Glutamatergic neuron (in vitro differentiated cells): ENCODE measurements around the gene USO1. TPM values are rescaled to one million over a fixed set of nuclear protein-coding genes. Genes with fewer than 3 reads are reported as not detected.

ENCODE experiments used
- DNase-seq: peaks from one replicate; pipeline ENCODE4 v3.0.0; 2022
- H3K27ac Mint-ChIP-seq: one replicate; pipeline ENCODE4 v1.8.0; 2020; ENCODE audit warnings: mild to moderate bottlenecking, mixed read lengths, inconsistent platforms; ENCODE audit not compliant: unreplicated experiment
- H3K27me3 Mint-ChIP-seq: one replicate; pipeline ENCODE4 v1.8.0; 2020; ENCODE audit warnings: mild to moderate bottlenecking, moderate library complexity, mixed read lengths, inconsistent platforms; ENCODE audit not compliant: unreplicated experiment
- H3K36me3 Mint-ChIP-seq: one replicate; pipeline ENCODE4 v1.8.0; 2020; ENCODE audit warnings: mild to moderate bottlenecking, mixed read lengths, inconsistent platforms; ENCODE audit not compliant: unreplicated experiment
- H3K4me1 Mint-ChIP-seq: one replicate; pipeline ENCODE4 v1.8.0; 2020; ENCODE audit warnings: mild to moderate bottlenecking, low read depth, mixed read lengths, inconsistent platforms; ENCODE audit not compliant: unreplicated experiment
- H3K4me3 Mint-ChIP-seq: one replicate; pipeline ENCODE4 v1.8.0; 2020; ENCODE audit warnings: mild to moderate bottlenecking, mixed read lengths, inconsistent platforms; ENCODE audit not compliant: unreplicated experiment
- H3K9me3 Mint-ChIP-seq: one replicate; pipeline ENCODE4 v1.8.0; 2020; ENCODE audit warnings: mild to moderate bottlenecking, moderate library complexity, mixed read lengths, inconsistent platforms; ENCODE audit not compliant: unreplicated experiment
- total RNA-seq: library from RNA; stranded (reverse); fragmentation: NEBNext Ultra II Directional; extraction: Animal tissue kit (Norgen Biotek cat#: 25700); gene quantifications from one replicate; pipeline ENCODE4 v1.2.1, GENCODE V29; 2021; ENCODE audit not compliant: unreplicated experiment
- TF ChIP-seq, protein P1 (sequence below): fragments of 200-600 bp; sonication (generic); IDR thresholded peaks from one replicate; pipeline ENCODE4 v1.5.0; 2021; ENCODE audit not compliant: partially characterized antibody, unreplicated experiment

Gene USO1
- total RNA-seq, 1 donor from 2014 or later: 32.5 TPM

DNA sequence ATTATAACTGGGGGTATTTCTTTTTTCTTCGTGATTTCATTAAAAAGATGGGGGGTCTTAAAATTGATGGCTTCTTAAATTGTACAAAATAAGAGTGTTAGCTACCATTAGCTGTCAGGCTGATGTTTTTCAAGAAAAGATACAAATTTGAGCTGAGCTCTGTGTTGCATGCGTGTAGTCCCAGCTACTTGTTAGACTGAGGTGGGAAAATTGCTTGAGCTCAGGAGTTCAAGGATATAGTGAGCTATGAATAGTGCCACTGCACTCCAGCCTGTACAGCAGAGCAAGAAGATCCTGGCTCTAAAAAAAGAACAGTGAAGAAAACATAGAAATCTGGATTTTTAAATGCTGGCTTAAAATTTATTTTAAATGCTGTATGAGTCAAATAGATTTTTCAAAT is 13.0 kb downstream of the USO1 start:
- no peaks in the 10 kb centered on the region for H3K9me3 Mint-ChIP-seq
- TF ChIP-seq, protein P1, sequence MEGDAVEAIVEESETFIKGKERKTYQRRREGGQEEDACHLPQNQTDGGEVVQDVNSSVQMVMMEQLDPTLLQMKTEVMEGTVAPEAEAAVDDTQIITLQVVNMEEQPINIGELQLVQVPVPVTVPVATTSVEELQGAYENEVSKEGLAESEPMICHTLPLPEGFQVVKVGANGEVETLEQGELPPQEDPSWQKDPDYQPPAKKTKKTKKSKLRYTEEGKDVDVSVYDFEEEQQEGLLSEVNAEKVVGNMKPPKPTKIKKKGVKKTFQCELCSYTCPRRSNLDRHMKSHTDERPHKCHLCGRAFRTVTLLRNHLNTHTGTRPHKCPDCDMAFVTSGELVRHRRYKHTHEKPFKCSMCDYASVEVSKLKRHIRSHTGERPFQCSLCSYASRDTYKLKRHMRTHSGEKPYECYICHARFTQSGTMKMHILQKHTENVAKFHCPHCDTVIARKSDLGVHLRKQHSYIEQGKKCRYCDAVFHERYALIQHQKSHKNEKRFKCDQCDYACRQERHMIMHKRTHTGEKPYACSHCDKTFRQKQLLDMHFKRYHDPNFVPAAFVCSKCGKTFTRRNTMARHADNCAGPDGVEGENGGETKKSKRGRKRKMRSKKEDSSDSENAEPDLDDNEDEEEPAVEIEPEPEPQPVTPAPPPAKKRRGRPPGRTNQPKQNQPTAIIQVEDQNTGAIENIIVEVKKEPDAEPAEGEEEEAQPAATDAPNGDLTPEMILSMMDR: no peak
- H3K36me3 Mint-ChIP-seq: peaks cover 4% of the 10 kb centered on the region
- DNase-seq: no peak
- H3K4me3 Mint-ChIP-seq: no peak overlapping the region
- no peak overlapping the region for H3K27ac Mint-ChIP-seq
- no peaks in the 10 kb centered on the region for H3K4me1 Mint-ChIP-seq
- no peaks in the 10 kb centered on the region for H3K27me3 Mint-ChIP-seq

DNA sequence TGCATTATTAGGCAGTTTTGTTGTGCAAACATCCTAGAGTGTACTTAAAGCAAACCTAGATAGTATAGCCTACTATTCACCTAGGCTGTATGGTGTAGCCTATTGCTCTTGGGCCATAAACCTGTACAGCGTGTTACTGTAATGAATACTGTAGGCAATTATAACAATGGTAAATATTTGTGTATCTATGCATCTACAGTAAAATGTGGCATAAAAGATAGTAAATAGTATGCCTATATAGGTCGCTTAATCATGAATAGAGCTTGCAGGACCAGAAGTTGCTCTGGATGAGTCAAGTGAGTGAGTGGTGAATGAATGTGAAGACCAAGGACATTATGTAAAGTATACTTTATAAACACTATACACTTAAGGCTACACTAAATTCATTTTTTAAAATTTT is 16.6 kb downstream of the USO1 start:
- Mint-ChIP-seq H3K4me1 (no peaks in the 10 kb centered on the region), H3K36me3 (no peaks in the 10 kb centered on the region), H3K27ac (no peak overlapping the region), H3K27me3 (peaks cover 2% of the 10 kb centered on the region), H3K9me3 (no peaks in the 10 kb centered on the region), H3K4me3 (no peak overlapping the region)
- TF ChIP-seq, protein P1: no peak
- no peak for DNase-seq

DNA sequence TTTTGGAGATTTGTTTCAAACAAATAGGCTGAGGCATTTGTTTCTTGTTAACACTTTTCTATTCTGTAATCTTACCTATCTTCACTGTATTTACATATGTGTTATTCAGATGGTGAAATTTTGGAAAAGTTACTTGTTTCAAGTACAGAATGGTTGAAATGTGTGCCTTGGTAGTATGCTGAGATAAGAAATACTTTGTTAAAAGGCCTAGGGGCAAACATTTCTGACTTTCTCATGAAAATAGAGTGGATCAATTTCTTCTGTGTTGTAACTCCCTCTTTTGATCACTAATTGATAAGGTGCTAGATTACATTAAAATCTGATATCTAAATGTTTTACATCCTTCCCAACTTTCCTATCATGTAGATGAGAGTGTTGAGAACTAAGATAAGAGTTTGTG is 18.1 kb downstream of the USO1 start:
- TF ChIP-seq, protein P1: no peak
- H3K27me3 Mint-ChIP-seq: peaks cover 2% of the 10 kb centered on the region
- no peaks in the 10 kb centered on the region for H3K4me1 Mint-ChIP-seq
- no peak overlapping the region for H3K27ac Mint-ChIP-seq
- H3K9me3 Mint-ChIP-seq: no peaks in the 10 kb centered on the region
- no peak overlapping the region for H3K4me3 Mint-ChIP-seq
- no peaks in the 10 kb centered on the region for H3K36me3 Mint-ChIP-seq
- DNase-seq: no peak

DNA sequence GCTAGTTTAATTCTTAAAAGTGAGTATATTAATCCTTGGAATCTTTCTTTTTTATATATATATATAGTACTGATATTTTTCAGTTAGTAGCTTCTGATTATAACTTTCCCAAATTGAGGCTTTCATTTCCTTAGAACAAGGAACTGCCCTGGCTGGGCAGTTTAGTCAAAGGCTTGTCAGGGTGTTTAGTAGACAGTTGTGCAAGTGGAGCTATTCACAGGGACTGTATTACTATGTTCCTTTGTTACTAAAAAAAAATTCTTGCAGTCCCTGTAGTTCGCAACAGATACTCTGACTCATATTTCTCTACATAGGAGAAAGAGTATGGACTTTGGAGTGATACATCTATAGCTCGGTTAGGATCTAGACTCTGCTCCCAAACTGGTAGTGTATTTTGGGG is 20.8 kb downstream of the USO1 start:
- no peak overlapping the region for H3K27ac Mint-ChIP-seq

DNA sequence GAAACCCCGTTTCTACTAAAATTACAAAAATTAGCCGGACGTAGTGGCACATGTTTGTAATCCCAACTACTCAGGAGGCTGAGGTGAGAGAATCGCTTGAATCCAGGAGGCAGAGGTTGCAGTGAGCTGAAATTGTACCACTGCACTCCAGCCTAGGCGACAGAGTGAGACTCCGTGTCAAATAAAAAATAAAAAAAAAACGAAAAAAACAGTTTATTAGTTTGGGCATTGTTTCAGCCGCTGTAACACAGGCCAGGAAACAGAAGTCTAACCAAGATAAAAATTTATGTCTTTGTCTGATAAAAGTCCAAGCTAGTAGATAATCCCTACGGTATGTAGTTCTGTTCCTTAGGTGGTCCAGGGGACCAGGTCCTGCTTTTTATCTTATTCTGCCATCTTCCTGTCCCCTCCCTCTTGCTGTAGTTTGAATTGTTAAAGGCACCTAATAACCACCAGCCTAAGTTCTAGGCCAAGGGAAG is 21.4 kb downstream of the USO1 start:
- no peaks in the 10 kb centered on the region for H3K4me1 Mint-ChIP-seq
- TF ChIP-seq, protein P1: no peak
- H3K4me3 Mint-ChIP-seq: no peak overlapping the region
- no peaks in the 10 kb centered on the region for H3K9me3 Mint-ChIP-seq
- H3K27me3 Mint-ChIP-seq: peaks cover 2% of the 10 kb centered on the region
- no peak overlapping the region for H3K27ac Mint-ChIP-seq
- H3K36me3 Mint-ChIP-seq: no peaks in the 10 kb centered on the region
- no peak for DNase-seq

More for the DNA sequence above, 20.8 kb downstream of the USO1 start:
- H3K36me3 Mint-ChIP-seq: no peaks in the 10 kb centered on the region
- no peaks in the 10 kb centered on the region for H3K9me3 Mint-ChIP-seq
- no peak for DNase-seq
- no peaks in the 10 kb centered on the region for H3K4me1 Mint-ChIP-seq
- H3K4me3 Mint-ChIP-seq: no peak overlapping the region
- peaks cover 2% of the 10 kb centered on the region for H3K27me3 Mint-ChIP-seq
- TF ChIP-seq, protein P1: no peak
